WTC11 (cell line): ENCODE results near the gene OSMR.

ENCODE experiments used
- ATF3 ChIP-seq: sonication (generic); formaldehyde crosslinking; conservative IDR thresholded peaks from 2 replicates; pipeline ENCODE4 v1.8.1; 2022; ENCODE audit warnings: mild to moderate bottlenecking, missing genetic modification reagents
- ELF4 ChIP-seq: sonication (generic); formaldehyde crosslinking; IDR thresholded peaks from 2 replicates; pipeline ENCODE4 v1.8.1; 2022; ENCODE audit warnings: low read depth, mild to moderate bottlenecking, moderate library complexity, missing genetic modification reagents
- IRF2 ChIP-seq: sonication (generic); formaldehyde crosslinking; IDR thresholded peaks from 2 replicates; pipeline ENCODE4 v1.8.0; 2022; ENCODE audit warnings: low read depth, missing genetic modification reagents, borderline replicate concordance
- JAZF1 ChIP-seq: fragments of 250-450 bp; sonication (Bioruptor Pico); IDR thresholded peaks from 2 replicates; pipeline ENCODE4 v1.9.0; 2021; ENCODE audit warnings: moderate library complexity, mild to moderate bottlenecking, inconsistent platforms
- JUN ChIP-seq: sonication (generic); formaldehyde crosslinking; IDR thresholded peaks from 2 replicates; pipeline ENCODE4 v1.8.0; 2023; ENCODE audit warnings: mild to moderate bottlenecking, missing genetic modification reagents
- TF ChIP-seq, protein P1 (sequence below): fragments of 200-600 bp; IDR thresholded peaks from 2 replicates; pipeline ENCODE4 v1.8.0; 2022; ENCODE audit warnings: antibody characterized with exemption
- TF ChIP-seq, protein P2 (sequence below): sonication (generic); formaldehyde crosslinking; IDR thresholded peaks from 2 replicates; pipeline ENCODE4 v1.8.1; 2023; ENCODE audit warnings: mild to moderate bottlenecking, missing genetic modification reagents
- TF ChIP-seq, protein P3 (sequence below): sonication (generic); formaldehyde crosslinking; IDR thresholded peaks from 2 replicates; pipeline ENCODE4 v1.8.0; 2023; ENCODE audit warnings: missing genetic modification reagents
- TF ChIP-seq, protein P4 (sequence below): sonication (generic); formaldehyde crosslinking; IDR thresholded peaks from 2 replicates; pipeline ENCODE4 v1.8.0; 2022; ENCODE audit warnings: mild to moderate bottlenecking, missing genetic modification reagents
- TF ChIP-seq, protein P5 (sequence below): sonication (generic); formaldehyde crosslinking; IDR thresholded peaks from 2 replicates; pipeline ENCODE4 v1.8.0; 2023; ENCODE audit warnings: missing genetic modification reagents, mild to moderate bottlenecking, borderline replicate concordance

DNA sequence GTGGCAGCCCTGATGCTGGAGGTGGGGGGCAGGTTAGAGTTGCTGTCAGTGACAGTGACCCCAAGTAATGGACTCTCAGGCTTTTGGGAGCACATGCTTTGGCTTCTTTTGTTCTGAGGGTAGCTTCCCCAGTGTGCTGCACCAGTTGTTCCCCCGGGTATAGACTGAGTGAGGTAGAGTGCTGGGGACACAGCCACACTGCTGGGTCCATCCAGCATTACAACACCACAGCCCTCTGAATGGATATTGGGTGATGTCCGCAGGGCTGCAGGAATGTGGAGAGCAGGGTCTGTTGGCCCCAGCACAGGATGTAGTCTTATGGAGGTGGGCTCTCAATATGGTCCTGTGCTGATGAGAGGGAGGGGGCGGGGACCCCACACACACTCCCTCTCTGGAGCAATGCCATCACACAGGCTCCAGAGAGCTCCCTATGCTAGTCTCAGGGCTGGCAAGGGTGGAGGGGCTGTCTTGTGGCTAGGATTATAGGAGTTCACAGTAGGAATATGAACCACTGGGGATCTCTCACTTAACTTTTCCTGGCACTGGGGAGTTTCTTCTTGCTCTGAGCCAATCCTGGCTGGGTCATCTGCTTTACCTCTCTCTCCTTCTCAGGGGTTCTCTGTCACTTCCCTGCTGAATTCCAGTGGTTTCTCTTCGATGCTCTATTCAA, 20.7 kb downstream of the OSMR start:
- TF ChIP-seq, protein P1, sequence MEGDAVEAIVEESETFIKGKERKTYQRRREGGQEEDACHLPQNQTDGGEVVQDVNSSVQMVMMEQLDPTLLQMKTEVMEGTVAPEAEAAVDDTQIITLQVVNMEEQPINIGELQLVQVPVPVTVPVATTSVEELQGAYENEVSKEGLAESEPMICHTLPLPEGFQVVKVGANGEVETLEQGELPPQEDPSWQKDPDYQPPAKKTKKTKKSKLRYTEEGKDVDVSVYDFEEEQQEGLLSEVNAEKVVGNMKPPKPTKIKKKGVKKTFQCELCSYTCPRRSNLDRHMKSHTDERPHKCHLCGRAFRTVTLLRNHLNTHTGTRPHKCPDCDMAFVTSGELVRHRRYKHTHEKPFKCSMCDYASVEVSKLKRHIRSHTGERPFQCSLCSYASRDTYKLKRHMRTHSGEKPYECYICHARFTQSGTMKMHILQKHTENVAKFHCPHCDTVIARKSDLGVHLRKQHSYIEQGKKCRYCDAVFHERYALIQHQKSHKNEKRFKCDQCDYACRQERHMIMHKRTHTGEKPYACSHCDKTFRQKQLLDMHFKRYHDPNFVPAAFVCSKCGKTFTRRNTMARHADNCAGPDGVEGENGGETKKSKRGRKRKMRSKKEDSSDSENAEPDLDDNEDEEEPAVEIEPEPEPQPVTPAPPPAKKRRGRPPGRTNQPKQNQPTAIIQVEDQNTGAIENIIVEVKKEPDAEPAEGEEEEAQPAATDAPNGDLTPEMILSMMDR, result no peak
- TF ChIP-seq, protein P2, sequence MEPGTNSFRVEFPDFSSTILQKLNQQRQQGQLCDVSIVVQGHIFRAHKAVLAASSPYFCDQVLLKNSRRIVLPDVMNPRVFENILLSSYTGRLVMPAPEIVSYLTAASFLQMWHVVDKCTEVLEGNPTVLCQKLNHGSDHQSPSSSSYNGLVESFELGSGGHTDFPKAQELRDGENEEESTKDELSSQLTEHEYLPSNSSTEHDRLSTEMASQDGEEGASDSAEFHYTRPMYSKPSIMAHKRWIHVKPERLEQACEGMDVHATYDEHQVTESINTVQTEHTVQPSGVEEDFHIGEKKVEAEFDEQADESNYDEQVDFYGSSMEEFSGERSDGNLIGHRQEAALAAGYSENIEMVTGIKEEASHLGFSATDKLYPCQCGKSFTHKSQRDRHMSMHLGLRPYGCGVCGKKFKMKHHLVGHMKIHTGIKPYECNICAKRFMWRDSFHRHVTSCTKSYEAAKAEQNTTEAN, result no peak
- no peak for TF ChIP-seq JAZF1 (CRISPR knock-in tag)
- TF ChIP-seq, protein P3, sequence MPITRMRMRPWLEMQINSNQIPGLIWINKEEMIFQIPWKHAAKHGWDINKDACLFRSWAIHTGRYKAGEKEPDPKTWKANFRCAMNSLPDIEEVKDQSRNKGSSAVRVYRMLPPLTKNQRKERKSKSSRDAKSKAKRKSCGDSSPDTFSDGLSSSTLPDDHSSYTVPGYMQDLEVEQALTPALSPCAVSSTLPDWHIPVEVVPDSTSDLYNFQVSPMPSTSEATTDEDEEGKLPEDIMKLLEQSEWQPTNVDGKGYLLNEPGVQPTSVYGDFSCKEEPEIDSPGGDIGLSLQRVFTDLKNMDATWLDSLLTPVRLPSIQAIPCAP (CRISPR knock-in tag), result no peak
- TF ChIP-seq ELF4 (CRISPR knock-in tag), result no peak
- no peak for TF ChIP-seq JUN
- TF ChIP-seq, protein P4, sequence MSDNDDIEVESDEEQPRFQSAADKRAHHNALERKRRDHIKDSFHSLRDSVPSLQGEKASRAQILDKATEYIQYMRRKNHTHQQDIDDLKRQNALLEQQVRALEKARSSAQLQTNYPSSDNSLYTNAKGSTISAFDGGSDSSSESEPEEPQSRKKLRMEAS (CRISPR knock-in tag), result no peak
- TF ChIP-seq IRF2 (CRISPR knock-in tag), result no peak
- TF ChIP-seq ATF3 (CRISPR knock-in tag), result no peak
- TF ChIP-seq, protein P5, sequence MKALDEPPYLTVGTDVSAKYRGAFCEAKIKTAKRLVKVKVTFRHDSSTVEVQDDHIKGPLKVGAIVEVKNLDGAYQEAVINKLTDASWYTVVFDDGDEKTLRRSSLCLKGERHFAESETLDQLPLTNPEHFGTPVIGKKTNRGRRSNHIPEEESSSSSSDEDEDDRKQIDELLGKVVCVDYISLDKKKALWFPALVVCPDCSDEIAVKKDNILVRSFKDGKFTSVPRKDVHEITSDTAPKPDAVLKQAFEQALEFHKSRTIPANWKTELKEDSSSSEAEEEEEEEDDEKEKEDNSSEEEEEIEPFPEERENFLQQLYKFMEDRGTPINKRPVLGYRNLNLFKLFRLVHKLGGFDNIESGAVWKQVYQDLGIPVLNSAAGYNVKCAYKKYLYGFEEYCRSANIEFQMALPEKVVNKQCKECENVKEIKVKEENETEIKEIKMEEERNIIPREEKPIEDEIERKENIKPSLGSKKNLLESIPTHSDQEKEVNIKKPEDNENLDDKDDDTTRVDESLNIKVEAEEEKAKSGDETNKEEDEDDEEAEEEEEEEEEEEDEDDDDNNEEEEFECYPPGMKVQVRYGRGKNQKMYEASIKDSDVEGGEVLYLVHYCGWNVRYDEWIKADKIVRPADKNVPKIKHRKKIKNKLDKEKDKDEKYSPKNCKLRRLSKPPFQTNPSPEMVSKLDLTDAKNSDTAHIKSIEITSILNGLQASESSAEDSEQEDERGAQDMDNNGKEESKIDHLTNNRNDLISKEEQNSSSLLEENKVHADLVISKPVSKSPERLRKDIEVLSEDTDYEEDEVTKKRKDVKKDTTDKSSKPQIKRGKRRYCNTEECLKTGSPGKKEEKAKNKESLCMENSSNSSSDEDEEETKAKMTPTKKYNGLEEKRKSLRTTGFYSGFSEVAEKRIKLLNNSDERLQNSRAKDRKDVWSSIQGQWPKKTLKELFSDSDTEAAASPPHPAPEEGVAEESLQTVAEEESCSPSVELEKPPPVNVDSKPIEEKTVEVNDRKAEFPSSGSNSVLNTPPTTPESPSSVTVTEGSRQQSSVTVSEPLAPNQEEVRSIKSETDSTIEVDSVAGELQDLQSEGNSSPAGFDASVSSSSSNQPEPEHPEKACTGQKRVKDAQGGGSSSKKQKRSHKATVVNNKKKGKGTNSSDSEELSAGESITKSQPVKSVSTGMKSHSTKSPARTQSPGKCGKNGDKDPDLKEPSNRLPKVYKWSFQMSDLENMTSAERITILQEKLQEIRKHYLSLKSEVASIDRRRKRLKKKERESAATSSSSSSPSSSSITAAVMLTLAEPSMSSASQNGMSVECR (CRISPR knock-in tag), result no peak
